Bronchial epithelial cell (primary cell): ENCODE measurements around the gene CTAGE1. TPM values are rescaled to one million over a fixed set of nuclear protein-coding genes. Genes with fewer than 3 reads are reported as not detected.

ENCODE experiments used
- DNase-seq: peaks from one replicate; pipeline ENCODE4 v3.0.0-alpha.2; 2010; ENCODE audit warnings: low read depth
- FAIRE-seq: peaks from 2 replicates; lab custom pipeline; 2011; peaks lifted over from hg19 to GRCh38; lab: Jason Lieb, UNC
- H3K27me3 ChIP-seq: 2 replicates; pipeline ENCODE4 v1.5.1; 2011; ENCODE audit warnings: low read length; ENCODE audit not compliant: control insufficient read depth, insufficient read depth
- H3K36me3 ChIP-seq: 2 replicates; pipeline ENCODE4 v1.5.1; 2011; ENCODE audit warnings: low read length; ENCODE audit not compliant: control insufficient read depth, insufficient read depth
- H3K4me3 ChIP-seq: 2 replicates; pipeline ENCODE4 v1.5.1; 2011; ENCODE audit warnings: mild to moderate bottlenecking, low read depth, low read length, control low read depth
- total RNA-seq: library from RNA; depleted of rRNA; stranded (reverse); fragments of >200 nt; gene quantifications from 2 replicates; pipeline ENCODE4 v1.2.1, GENCODE V29; 2014
- TF ChIP-seq, protein P1 (sequence below): IDR thresholded peaks from 2 replicates; pipeline ENCODE4 v1.5.1; 2011; ENCODE audit warnings: mild to moderate bottlenecking, moderate library complexity, low read length, control low read depth, inconsistent platforms; ENCODE audit not compliant: insufficient read depth, severe bottlenecking

CTAGE1 gene
- total RNA-seq, 1 donor from 2014 or later = not detected

DNA sequence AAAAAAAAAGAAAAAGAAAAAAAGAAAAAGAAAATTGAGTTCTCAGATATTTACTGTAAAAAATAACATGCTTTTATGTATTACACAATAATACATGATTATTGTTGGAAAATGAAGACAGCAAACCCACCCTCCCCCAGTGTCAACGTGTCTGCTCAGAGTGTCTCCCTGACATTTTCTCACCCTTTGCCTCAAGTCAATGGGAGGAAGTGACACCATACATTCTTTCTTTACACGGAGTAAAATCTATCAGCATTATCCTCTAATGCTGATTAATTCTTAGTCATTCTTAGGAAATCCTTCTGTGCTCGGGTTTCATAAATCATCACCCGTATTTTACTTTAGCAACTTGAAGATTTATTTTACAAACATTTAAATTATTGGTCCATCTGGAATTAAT, 32.0 kb downstream of the CTAGE1 start:
- DNase-seq (peak; percentile 97), FAIRE-seq (no peak)
- no peaks in the 10 kb centered on the region for H3K36me3 ChIP-seq
- no peaks in the 10 kb centered on the region for H3K27me3 ChIP-seq
- TF ChIP-seq, protein P1, sequence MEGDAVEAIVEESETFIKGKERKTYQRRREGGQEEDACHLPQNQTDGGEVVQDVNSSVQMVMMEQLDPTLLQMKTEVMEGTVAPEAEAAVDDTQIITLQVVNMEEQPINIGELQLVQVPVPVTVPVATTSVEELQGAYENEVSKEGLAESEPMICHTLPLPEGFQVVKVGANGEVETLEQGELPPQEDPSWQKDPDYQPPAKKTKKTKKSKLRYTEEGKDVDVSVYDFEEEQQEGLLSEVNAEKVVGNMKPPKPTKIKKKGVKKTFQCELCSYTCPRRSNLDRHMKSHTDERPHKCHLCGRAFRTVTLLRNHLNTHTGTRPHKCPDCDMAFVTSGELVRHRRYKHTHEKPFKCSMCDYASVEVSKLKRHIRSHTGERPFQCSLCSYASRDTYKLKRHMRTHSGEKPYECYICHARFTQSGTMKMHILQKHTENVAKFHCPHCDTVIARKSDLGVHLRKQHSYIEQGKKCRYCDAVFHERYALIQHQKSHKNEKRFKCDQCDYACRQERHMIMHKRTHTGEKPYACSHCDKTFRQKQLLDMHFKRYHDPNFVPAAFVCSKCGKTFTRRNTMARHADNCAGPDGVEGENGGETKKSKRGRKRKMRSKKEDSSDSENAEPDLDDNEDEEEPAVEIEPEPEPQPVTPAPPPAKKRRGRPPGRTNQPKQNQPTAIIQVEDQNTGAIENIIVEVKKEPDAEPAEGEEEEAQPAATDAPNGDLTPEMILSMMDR = no peak
- H3K4me3 ChIP-seq = no peak overlapping the region

DNA sequence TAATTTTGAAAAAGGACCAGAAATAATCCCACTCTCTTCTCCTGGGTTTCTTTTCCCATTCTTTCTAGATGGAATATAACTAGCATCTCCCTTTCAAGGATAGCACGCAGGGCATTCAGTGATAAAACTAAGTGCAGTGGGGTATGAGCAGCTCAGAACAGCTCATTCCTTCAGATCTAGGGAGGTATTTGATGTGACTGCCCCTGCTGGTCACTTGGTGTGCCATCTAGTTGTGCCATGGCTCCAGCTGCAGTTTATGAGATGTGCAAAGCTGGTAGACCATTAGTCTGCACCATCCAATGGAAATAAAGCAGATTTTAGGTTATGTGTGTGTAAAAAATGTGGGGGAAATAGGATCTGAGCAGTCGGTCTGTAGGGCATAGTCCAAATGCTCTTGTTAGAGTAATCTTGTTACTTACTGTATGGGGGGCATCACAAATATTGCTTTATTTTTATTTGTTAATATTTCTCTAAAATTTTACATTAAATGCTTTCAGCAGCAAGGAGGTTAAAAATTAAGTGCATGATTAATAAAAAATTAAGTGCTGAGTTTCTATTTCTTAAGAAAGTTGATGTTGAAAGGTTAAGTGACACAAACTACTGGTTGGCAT, 38.9 kb downstream of the CTAGE1 start:
- FAIRE-seq = no peak
- H3K27me3 ChIP-seq = no peaks in the 10 kb centered on the region
- TF ChIP-seq, protein P1 = peak; percentile 73
- peak; percentile 60 for DNase-seq
- no peaks in the 10 kb centered on the region for H3K36me3 ChIP-seq
- H3K4me3 ChIP-seq = no peak overlapping the region

DNA sequence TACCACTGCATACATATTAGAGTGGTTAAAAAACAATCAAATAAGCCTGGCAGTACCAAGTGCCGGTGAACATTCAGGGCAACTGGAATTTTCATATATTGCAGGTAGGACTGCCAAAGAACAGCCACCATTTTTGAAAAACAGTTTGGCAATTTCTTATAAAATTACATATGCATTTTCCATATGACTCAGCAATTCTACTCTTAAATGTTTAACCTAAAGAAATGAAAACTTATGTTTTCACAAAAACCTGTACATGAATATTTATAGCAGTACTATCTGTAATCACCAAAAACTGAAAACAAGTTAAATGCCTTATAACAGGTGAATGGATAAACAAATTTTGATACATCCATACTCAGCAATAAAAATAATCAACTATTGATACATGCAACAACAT, 39.9 kb downstream of the CTAGE1 start:
- TF ChIP-seq, protein P1 = no peak

DNA sequence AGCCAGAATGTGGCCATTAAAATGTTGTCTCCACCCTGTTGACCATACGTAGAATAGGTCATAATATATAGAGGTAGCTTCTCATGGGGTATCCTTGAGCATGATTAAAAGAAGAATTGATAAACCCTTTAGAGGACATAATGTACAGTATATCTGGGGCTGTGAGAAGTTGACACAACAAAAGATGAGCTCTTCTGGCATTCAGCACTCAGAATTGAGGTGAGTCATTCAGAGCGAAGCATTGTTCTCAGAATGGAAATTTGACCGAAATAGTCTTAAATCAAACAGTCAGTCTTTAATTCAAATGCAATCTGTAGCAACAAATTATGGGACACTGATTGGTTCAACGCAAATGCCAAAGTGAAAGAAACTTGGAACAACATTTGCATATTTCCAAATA, 47.3 kb downstream of the CTAGE1 start:
- Histone ChIP-seq H3K36me3 (no peaks in the 10 kb centered on the region), H3K27me3 (no peaks in the 10 kb centered on the region), H3K4me3 (no peak overlapping the region)
- DNase-seq = no peak
- no peak for FAIRE-seq
- TF ChIP-seq, protein P1 = no peak

More for the DNA sequence above, 39.9 kb downstream of the CTAGE1 start:
- FAIRE-seq (no peak), DNase-seq (no peak)
- Histone ChIP-seq H3K4me3 (no peak overlapping the region), H3K36me3 (no peaks in the 10 kb centered on the region), H3K27me3 (no peaks in the 10 kb centered on the region)

DNA sequence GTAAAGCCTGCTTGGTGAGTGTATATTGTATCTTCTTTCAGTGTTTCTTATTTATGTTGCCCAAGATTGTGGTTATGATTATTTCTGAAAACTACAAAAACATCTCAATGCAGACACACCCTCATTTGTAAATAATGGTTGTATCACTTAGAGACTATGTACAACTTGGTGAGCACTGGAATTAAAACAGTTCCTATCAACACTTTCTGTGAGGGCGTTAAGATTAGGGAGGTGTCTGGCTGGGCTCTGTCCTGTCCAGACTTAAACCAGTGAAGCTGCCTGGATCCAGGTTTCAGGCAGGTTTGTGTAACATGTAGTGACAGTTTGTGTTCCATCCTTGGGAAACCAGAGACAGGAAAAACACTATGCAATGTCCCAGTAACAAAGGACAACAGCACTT, 49.7 kb downstream of the CTAGE1 start:
- Histone ChIP-seq H3K27me3 (no peaks in the 10 kb centered on the region), H3K4me3 (no peak overlapping the region), H3K36me3 (no peaks in the 10 kb centered on the region)
- TF ChIP-seq, protein P1 = no peak
- peak; percentile 88 for FAIRE-seq
- peak; percentile 53 for DNase-seq

DNA sequence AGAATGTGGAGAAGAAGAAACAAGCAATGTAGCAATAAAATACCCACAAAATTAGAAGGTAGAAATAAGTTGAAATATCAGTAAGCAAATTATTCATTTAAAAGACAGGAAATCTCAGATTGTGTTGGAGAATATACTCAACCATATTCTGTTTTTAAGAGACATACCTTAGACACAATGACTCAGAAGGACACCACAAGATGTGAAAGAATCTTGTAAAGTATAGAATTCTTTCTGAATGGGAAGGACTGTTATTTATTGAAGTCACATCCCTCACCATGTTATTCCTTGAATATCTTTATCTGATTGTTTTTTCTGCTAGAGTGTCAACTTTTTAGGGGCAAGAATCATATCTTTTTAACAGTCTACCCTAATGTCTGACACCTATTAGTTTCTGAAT, 50.4 kb downstream of the CTAGE1 start:
- H3K36me3 ChIP-seq = no peaks in the 10 kb centered on the region
- no peaks in the 10 kb centered on the region for H3K27me3 ChIP-seq
- DNase-seq (no peak), FAIRE-seq (no peak)
- TF ChIP-seq, protein P1 = no peak
- H3K4me3 ChIP-seq = no peak overlapping the region
